HG02642 (cell line): Measurements from ENCODE around the gene CCR9.

Source experiments
- ATAC-seq: cut with Tn5 transposase; IDR thresholded peaks from one replicate; pipeline ENCODE4 v1.9.1; 2021; ENCODE audit warnings: mild to moderate bottlenecking; ENCODE audit not compliant: unreplicated experiment, poor library complexity

CCR9 gene

GRCh38 chr3:45871780-45872179, 14.6 kb upstream of the CCR9 start:
- no peak for ATAC-seq

- ATAC-seq = no peak
Measured at GRCh38 chr3:45872569-45872968, 13.8 kb upstream of the CCR9 start.

GRCh38 chr3:45873036-45873435, 13.3 kb upstream of the CCR9 start:
- no peak for ATAC-seq

- no peak for ATAC-seq
Measured at GRCh38 chr3:45873638-45874037, 12.7 kb upstream of the CCR9 start.

GRCh38 chr3:45874677-45875346, 11.5 kb upstream of the CCR9 start:
- no peak for ATAC-seq

- no peak for ATAC-seq
Measured at GRCh38 chr3:45878124-45878523, 8.2 kb upstream of the CCR9 start.

GRCh38 chr3:45880725-45881077, 5.6 kb upstream of the CCR9 start:
- ATAC-seq = no peak

GRCh38 chr3:45881078-45882022, 5.0 kb upstream of the CCR9 start:
- no peak for ATAC-seq

- ATAC-seq = no peak
Measured at GRCh38 chr3:45884368-45885201, 1.8 kb upstream of the CCR9 start.

- no peak for ATAC-seq
Measured at GRCh38 chr3:45887285-45887684, 942 bp downstream of the CCR9 start.

GRCh38 chr3:45887759-45888511, 1.6 kb downstream of the CCR9 start:
- no peak for ATAC-seq

- no peak for ATAC-seq
Measured at GRCh38 chr3:45889337-45889736, 3.0 kb downstream of the CCR9 start.

- ATAC-seq = no peak
Measured at GRCh38 chr3:45890405-45890804, 4.1 kb downstream of the CCR9 start.

- no peak for ATAC-seq
Measured at GRCh38 chr3:45892161-45892560, 5.8 kb downstream of the CCR9 start.

- no peak for ATAC-seq
Measured at GRCh38 chr3:45894015-45894414, 7.7 kb downstream of the CCR9 start.

GRCh38 chr3:45895686-45896468, 9.5 kb downstream of the CCR9 start:
- ATAC-seq = no peak

GRCh38 chr3:45896956-45897355, 10.6 kb downstream of the CCR9 start:
- no peak for ATAC-seq

GRCh38 chr3:45904931-45905330, 18.6 kb downstream of the CCR9 start:
- ATAC-seq = no peak

- no peak for ATAC-seq
Measured at GRCh38 chr3:45905755-45906154, 19.4 kb downstream of the CCR9 start.
